PC-3 (cell line): ENCODE measurements around the gene CXorf65. TPM values are rescaled to one million over a fixed set of nuclear protein-coding genes. Genes with fewer than 3 reads are reported as not detected.

Experiments used
- total RNA-seq: library from RNA; depleted of rRNA; stranded (reverse); fragments of >200 nt; gene quantifications from 2 replicates; pipeline ENCODE4 v1.2.3, GENCODE V29; 2014; rRNA removed

CXorf65 gene
- total RNA-seq, 1 experiment from 2014 or later, result not detected

Other genes starting within 250 kb of the CXorf65 start
- not detected in 2 replicates for gene TEX11, start 198.0 kb downstream of the CXorf65 start, total RNA-seq
- gene SLC7A3, start 175.6 kb downstream of the CXorf65 start, total RNA-seq, result not detected in 2 replicates
- gene SNX12, start 38.4 kb downstream of the CXorf65 start, total RNA-seq, result 43.9 and 48.4 TPM in 2 replicates
- 5.1 and 5.6 TPM in 2 replicates for gene FOXO4, start 10.9 kb downstream of the CXorf65 start, total RNA-seq
- gene IL2RG, start 4.8 kb upstream of the CXorf65 start, total RNA-seq, result not detected in 2 replicates
- 28.1 and 45.8 TPM in 2 replicates for gene MED12, start 11.9 kb upstream of the CXorf65 start, total RNA-seq
- gene NLGN3, start 38.1 kb upstream of the CXorf65 start, total RNA-seq, result 0.23 and 0.29 TPM in 2 replicates
- gene GJB1, start 116.5 kb upstream of the CXorf65 start, total RNA-seq, result not detected in 2 replicates
- 23.5 and 25.2 TPM in 2 replicates for gene ZMYM3, start 147.4 kb upstream of the CXorf65 start, total RNA-seq
- 514 and 631 TPM in 2 replicates for gene NONO, start 176.9 kb upstream of the CXorf65 start, total RNA-seq
- gene ITGB1BP2, start 195.0 kb upstream of the CXorf65 start, total RNA-seq, result 0.75 and 1.7 TPM in 2 replicates